Measurements from ENCODE around the gene EEF2K. TPM values are rescaled to one million over a fixed set of nuclear protein-coding genes. Genes with fewer than 3 reads are reported as not detected.
A peak's percentile ranks its signal among the peaks of the same experiment; 100 is the strongest.

The EEF2K gene
- polyA plus RNA-seq, 3 donors = 12.2 to 15.3 (median 15.1) TPM

DNA sequence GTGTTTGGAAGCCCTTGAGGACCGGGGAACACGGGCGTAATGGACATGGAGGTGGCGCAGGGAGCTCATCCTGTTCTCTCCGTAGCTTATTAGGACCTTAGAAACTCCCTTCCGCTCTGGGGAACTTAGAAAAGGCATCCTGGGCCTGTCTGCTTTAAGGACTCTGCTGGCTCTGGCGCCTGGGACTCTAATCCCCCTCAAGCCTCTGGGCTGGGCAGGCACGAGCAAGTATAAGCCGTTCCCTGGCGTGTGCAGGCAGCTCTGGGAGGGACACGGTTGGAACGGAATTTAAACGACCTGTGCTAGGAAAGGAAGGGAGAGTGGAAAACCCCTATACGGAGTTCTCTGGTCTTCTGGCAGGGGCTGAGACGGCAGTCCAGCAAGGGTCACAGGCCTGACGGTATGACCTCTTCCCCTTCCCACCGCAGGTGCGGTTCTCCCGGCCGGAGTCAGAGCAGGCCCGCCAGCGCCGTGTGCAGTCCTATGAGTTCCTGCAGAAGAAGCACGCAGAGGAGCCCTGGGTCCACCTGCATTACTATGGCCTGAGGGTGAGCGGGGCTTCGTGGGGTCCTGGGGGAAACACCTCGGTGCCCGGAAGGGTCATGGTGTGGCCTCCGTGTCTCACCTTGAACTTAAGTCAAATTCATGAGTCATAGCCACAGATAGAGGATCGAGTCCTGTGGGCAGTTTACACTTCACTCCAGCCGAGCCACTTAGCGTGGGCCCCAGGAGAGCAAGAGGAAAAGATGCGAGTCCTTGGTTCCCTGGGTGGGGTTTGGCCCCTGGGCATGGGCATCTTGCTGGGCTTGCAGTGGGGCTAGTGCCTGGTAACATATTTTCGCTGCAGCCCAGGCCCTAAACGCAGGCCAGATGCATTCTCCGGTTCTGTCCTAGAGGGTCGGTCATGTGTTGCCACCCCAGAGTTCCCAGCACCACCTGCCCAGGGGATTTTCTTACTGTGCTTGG, 108.9 kb downstream of the EEF2K start:
- no peak for DNase-seq

DNA sequence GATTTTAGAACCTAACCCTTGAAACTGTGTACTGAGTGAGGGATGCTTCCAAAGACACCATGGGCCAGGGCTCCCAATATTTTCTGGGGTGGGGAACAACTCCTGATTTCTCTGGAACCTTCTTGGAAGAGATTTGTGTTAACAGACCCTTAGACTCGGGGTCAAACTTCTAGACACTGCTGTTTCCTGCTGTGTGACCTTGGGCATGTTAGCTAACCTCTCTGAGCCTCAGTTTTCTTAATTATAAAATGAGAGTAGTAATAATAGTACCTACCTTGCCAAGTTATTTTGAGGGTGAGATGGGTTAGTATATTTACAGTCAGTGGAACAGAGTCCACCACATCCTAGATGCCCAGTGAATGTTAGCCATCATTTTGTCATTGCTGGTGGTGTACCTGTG, 109.9 kb downstream of the EEF2K start:
- no peak for DNase-seq

DNA sequence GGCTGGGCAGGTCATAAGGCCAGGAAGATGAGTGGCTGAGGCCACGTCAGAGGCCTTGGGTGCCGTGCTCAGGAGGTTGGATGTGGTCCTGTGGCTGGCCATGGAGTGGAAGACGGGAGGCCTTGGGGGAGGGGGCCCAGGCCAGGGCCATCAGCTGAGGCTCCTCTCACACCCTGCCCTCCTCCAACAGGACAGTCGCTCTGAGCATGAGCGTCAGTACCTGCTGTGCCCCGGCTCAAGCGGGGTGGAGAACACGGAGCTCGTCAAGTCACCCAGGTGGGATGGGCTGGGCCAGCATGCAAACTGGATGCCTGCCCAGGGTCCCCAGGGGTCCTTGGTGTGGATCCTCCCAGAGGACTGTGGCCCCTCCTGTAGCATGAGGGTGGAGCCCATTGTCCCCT, 110.3 kb downstream of the EEF2K start:
- no peak for DNase-seq

DNA sequence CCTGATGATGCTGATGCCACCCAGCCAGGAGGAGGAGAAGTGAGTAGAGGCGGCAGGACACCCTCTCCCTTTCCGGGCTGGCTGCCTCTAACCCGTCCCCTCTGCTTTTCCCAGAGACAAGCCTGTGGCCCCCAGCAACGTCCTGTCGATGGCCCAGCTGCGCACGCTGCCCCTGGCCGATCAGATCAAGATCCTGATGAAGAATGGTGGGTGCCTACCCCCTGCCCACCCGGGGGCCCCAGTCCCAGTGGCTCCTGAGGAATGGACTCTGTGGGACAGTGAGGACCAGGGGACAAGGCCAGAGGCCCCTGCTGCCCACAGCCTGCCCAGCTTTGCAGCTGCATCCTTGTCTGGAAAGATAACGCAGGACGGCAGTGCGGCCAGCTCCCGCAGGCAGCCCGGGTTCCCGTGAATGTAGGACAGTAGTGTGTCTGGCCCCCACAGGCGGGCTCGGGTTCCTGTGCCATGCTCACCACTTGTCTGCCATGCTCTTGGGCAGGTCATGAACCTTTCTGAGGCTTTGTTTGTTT, 111.0 kb downstream of the EEF2K start:
- no peak for DNase-seq

DNA sequence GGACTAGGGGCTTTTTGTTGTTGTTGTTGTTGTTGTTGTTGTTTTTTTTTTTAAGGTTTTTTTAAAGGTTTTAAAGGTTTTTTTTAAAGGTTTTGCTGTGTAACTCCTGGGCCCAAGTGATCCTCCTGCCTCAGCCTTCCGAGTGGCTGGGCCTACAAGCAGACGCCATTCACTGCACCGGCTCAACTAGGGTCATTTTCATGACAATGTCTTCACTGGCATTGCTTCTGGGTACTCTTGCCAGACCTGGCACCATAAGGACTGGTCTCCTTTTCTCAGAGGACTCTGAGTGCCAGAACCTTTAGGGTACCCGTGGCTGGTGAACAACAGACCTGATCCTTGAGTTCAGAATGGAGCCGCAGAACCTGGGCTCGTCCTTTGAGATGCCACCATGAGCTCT, 111.5 kb downstream of the EEF2K start:
- no peak for DNase-seq

DNA sequence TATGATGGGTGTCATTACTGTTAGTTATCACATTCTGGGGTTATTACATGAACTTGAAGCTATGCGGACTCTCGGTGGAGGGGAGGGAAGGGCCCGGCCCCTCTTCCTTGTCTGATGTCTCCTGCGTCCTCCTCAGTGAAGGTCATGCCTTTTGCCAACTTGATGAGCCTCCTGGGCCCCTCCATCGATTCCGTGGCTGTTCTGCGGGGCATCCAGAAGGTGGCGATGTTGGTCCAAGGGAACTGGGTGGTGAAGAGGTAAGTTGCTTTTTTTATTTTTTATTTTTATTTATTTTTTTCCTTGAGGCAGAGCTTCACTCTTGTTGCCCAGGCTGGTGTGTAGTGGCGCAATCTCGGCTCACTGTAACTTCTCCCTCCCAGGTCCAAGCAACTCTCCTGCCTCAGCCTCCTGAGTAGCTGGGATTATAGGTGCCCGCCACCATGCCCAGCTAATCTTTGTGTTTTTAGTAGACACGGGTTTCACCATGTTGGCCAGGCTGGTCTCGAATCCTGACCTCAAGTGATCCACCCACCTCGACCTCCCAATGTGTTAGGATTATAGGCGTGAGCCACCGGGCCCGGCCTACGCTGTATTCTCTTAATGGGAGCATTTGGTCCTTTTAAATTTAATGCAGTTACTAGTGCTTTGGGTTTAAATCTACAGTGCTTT, 112.7 kb downstream of the EEF2K start:
- DNase-seq = no peak

DNA sequence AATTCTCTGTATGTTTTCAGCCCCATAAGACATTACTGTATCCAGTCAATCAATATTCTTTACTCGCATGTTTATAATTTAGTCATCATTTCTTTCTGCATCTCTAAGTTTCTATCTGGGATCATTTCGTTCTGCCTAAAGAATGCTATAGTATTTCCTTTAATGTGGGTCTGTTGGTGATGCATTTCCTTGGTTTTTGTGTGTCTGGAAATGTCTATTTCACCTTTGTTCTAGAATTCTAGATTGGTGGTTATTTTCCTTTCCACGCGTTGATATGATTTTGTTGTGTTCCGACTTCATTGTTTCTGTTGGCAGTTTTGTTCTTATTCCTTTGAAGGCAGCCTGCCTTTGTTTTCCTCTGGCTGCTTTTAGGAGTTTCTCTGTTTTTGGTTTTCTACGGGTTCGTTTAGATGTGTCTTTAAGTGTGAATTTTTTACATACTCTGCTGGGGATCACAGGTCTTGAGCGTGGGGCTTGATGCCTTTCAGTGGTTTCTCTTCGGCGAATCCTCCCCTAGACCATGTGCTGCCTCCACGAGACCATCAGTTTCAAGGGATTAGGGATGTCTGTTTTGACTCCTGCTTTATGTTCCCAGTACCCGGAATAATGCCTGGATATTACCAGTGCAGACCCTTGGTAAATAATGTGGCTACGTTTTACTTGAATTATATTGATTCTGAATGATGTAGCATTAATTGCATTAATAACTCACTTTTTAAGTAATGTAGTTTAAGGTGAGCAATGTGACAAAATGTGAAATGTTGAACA, 114.7 kb downstream of the EEF2K start:
- no peak for DNase-seq

DNA sequence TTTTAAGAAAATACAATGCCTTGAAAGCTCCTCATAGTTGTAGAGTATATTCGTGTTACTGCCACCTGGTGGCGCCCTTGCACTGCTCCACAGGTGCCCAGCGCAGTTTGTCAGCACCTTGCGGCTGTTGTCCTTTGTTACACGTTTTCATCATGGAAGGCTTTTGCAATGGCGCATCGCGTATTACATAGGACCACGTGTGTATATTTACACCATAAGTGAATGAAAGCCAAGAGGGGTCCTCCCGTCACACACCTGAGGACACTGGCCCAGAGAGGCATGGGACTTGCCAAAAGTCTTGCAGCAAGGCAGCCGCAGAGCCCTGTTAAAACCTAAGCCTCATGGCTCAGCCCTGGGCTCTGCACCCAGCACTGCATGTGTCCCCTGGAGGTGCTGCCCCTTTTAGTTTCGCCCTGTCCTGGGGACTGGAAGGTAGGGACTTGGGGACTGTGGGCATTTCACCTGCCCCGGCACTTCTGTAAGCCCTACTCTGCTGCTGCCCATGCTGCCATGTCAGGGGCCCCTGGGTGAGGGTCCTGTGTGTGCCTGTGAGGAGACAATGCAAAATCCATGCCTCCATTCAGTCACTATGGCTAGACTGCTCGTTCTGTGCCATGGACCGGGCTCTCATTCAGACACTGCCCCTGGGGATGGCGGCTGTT, 115.4 kb downstream of the EEF2K start:
- peak; percentile 68 for DNase-seq

DNA sequence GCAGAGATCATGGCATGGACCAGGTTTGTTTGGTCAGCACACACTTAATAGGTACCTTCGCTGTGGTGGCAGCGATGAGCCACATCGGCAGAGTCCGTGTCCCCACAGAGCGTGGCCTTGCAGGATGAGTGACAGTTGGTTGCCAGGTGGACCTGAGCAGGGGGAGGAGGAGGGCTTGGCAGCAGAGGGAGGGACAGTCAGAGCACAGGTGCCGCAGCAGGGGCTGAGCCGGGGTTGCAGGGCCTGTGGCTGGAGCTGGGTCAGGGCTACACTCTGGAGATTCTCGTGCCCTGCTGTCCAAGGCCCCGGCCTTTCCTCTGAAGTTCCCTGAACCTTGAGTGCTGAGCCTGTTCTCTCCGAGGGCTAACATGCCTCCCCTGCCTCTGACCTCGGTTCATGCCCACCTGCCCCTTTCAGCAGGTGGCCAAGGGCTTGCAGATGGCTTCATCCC, 116.0 kb downstream of the EEF2K start:
- DNase-seq = no peak

DNA sequence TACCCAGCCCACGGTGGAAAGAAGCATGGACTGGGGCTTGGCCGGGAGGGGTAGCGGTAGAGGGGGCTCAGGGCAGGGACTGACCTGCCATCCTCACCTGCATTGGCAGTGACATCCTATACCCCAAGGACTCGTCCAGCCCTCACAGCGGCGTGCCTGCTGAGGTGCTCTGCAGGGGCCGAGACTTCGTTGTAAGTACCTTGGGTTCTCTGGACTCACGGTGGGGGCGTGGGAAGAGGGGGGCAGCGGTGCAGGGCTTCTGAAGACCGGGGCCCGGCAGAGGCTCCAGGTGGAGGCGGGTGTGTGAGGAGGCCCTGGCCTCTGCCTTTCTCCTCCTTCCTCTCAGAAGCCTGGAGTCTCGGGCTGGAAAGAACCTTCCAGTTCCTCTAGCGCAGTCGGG, 116.7 kb downstream of the EEF2K start:
- DNase-seq = no peak

DNA sequence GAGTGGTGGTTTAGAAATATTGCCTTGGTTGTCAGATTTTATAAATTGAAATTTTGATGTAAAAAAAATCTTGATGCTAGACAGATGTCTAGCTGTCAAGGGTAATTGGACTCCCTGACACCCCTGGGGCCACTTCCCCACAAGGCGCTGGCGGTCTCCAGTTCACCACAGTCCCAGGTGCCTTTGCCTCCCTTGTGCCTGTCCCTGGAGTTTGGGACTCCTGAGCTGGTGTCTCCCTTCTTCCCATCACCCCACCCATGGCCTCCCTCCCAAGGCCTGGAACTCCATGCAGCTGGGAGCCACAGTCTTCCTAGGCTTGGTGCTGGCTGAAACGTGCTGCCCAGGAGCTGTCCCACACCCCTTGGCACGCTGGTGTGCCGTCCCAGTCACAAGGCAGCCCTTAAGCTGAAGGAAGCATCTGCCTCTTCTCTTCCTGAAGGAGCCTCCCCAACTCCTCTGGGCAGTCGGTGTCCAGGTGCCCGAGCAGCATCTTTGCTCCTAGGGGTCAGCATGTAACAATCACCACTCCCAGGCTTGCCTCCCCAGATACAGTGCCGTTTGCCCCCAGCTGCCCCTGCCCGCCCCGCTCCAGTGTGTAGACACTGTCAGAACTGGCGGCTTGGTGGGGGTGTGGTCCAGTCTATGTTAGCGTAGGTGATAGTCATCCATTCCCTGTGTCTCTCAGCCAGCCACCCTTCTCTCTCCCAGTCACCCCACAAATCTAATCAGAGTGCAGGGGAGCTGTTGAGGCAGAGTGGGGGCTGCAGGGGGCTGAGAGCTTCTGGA, 117.3 kb downstream of the EEF2K start:
- DNase-seq = no peak

DNA sequence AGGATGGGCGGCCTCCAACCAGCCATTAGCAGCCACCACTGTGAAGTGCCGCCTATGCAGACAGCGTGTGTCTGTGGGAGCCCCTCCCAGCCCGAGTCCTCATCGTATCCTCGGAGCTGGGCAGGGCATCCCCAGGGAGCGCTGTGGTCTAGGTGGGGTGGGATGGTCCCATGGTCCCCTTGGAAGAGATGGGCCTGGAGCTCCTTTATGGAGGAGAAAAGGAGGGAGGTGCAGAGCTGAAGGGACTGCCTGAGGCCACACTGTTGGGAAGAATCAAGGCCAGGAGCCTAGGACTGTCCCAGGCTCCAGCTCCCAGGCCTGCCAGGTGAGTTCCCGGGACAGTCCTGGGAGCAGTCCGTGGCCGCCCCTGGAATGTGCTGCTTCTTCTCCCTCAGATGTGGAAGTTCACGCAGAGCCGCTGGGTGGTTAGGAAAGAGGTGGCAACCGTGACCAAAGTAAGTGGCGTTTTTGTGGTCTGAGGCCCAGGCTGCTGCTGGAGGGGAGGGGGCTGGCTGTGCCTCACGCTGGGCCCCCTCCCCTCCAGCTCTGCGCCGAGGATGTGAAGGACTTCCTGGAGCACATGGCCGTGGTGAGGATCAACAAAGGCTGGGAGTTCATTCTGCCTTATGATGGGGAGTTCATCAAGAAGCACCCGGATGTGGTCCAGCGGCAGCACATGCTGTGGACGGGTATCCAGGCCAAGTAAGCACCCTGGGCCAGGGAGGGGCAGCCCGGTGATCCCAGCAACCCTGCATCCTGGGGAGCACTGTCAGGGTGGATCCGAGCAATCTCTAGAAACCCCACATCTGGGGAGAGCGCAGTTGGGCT, 118.1 kb downstream of the EEF2K start:
- no peak for DNase-seq

DNA sequence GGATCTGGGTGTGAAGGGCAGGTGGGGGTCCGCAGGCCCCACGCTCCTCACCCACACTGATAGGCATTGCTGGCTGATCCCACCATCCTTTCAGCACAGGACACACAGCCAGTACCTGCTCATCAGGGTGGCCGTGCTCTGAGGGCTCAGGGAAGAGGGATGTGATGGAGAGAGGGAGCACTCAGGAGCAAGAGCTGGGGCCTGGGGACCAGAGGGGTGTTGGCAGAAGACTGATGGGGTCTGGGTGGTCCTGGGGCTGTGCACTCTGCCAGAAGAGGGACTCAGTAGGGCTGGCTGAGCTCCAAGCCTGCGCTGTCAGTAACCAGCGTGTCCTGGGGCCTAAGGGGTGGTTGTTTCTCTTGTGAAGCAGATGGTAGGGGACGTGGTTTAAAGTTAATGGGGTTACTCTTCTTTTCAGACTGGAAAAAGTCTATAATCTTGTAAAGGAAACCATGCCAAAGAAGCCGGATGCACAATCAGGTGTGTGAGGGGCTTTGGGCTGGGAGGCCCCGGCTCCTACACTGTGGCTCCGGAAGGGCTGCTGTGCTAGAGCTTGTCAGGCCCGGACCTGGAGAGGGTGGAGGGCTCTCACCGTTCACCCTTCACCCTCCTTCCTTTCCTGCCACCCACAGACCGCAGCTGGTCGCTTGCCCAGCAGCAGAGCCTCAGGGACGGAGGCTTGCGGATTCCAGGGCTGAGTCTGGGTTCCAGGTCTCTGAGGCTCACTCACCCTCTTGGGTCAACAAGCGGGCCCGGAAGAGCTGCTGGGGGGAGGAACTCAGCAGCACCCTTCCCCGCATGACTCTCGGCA, 118.9 kb downstream of the EEF2K start:
- no peak for DNase-seq

DNA sequence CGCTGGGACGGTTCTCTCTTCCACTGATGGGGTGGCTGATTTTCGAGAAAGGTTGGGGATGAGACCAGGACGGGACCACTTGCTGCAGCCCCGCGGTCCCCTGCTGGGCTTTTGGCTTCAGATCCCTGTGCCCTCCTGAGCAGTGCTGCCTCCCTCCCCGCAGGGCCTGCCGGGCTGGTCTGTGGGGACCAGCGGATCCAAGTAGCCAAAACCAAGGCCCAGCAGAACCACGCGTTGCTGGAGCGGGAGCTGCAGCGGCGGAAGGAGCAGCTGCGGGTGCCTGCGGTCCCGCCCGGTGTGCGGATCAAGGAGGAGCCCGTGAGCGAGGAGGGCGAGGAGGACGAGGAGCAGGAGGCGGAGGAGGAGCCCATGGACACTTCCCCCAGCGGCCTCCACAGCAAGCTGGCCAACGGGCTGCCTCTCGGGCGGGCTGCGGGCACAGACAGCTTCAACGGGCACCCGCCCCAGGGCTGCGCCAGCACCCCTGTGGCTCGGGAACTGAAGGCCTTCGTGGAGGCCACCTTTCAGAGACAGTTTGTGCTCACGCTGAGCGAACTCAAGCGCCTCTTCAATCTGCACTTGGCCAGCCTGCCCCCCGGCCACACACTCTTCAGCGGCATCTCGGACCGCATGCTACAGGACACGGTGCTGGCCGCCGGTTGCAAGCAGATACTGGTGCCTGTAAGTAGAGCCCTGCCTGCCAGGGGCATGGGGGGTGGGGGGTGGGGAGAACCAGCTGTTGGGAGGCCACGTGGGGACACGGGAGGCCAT, 119.7 kb downstream of the EEF2K start:
- DNase-seq = no peak

DNA sequence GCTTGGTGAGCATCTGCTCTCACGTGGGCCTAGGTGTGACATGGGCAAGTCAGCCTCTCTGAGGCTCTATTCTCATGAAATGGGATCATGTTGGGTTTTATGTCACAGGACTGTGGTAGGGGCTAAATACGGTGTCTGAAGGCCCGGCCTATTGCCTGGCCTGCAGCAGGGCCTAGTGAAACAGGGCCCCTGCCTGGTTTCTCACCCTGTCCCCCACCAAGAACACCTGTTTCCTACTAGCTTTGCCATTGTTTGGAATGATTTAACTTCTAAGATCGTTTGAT, 120.2 kb downstream of the EEF2K start:
- no peak for DNase-seq

DNA sequence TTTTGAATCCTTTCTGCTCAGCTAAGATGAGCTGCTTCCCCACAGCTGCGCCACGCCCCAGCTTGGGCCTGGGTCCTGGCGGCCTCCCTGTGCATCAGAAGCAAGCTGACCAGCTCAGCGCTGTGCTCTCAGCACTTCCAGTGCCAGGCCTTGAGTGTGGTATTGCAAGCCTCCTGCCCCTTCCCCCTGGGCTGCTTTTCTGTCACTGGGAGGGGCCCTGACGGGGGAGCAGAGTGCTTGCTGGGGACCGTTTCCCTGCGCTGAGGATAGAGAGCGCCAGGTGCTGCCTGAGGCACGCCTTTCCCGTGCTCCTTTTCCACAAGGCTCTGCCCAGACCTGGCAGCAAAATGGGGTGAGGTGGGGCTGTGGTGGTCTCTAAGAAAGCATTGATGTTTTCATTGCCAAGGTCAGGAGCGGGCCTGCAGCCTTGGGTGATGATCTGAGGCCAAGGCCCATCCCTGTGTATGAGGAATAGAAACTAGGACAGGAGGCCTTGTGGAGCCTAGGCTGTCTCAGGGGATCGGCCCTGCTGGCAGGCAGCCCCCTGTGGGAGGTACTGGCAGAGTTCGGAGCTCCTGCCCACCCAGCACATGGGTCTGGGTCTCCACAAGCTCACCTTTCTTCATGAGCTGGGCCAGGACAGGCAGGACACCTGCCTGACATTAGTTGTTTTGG, 120.8 kb downstream of the EEF2K start:
- DNase-seq = no peak

DNA sequence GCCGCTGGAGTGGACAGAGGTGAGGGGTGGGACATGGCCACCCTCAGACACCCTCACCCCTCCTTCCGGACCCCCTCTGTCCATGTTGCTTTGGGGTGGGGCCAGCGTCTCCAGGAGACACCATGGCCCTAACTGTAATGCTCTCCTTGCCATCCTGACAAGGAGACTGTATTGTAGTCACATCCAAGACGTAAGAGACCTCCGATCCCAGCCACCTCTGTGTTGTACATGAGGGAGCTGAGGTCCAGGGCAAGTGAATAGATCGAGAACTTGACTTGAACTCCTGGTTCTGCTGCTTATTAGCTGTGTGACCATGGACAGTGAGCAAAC, 121.3 kb downstream of the EEF2K start:
- DNase-seq = no peak
